GM19351 (cell line): ENCODE results near the gene ACTG2.
"Not testable (repeated sequence)": the region's sequence is repeated elsewhere in the genome, so short reads cannot be mapped to it uniquely, and the experiment has no call there.

Experiments
- ATAC-seq: cut with Tn5 transposase; IDR thresholded peaks from one replicate; pipeline ENCODE4 v1.9.1; 2021; ENCODE audit warnings: mild to moderate bottlenecking, moderate library complexity; ENCODE audit not compliant: unreplicated experiment

Gene ACTG2

GRCh38 chr2:73892631-73893329, at the start of gene ACTG2:
Gene ACTG2, plus strand, starts transcription at chr2:73893008. Its CDS starts 8,304 bp downstream, at chr2:73901312.
- ATAC-seq = no peak

GRCh38 chr2:73844087-73844486, 48.7 kb upstream of the ACTG2 start:
- no peak for ATAC-seq

GRCh38 chr2:73850009-73850408, 42.8 kb upstream of the ACTG2 start:
- ATAC-seq = no peak

- ATAC-seq = no peak
Observed at GRCh38 chr2:73851274-73851673, 41.5 kb upstream of the ACTG2 start.

- ATAC-seq = no peak
Observed at GRCh38 chr2:73852020-73852419, 40.8 kb upstream of the ACTG2 start.

- no peak for ATAC-seq
Observed at GRCh38 chr2:73855526-73855925, 37.3 kb upstream of the ACTG2 start.

- no peak for ATAC-seq
Observed at GRCh38 chr2:73856214-73856613, 36.6 kb upstream of the ACTG2 start.

- no peak for ATAC-seq
Observed at GRCh38 chr2:73859721-73860586, 32.9 kb upstream of the ACTG2 start.

GRCh38 chr2:73862987-73863386, 29.8 kb upstream of the ACTG2 start:
- ATAC-seq = no peak

GRCh38 chr2:73868204-73868978, 24.4 kb upstream of the ACTG2 start:
- no peak for ATAC-seq

GRCh38 chr2:73870084-73870483, 22.7 kb upstream of the ACTG2 start:
- ATAC-seq = no peak

- ATAC-seq = no peak
Observed at GRCh38 chr2:73877071-73877802, 15.6 kb upstream of the ACTG2 start.

- ATAC-seq = not testable (repeated sequence)
Observed at GRCh38 chr2:73877984-73878383, 14.8 kb upstream of the ACTG2 start.

GRCh38 chr2:73885406-73885805, 7.4 kb upstream of the ACTG2 start:
- ATAC-seq = no peak

GRCh38 chr2:73886357-73886756, 6.5 kb upstream of the ACTG2 start:
- no peak for ATAC-seq

GRCh38 chr2:73887596-73888353, 5.0 kb upstream of the ACTG2 start:
- ATAC-seq = not testable (repeated sequence)

GRCh38 chr2:73888388-73888787, 4.4 kb upstream of the ACTG2 start:
- ATAC-seq = no peak

- no peak for ATAC-seq
Observed at GRCh38 chr2:73889206-73889605, 3.6 kb upstream of the ACTG2 start.

GRCh38 chr2:73890301-73891092, 2.3 kb upstream of the ACTG2 start:
- no peak for ATAC-seq
